ENCODE measurements around the gene THOP1.

- TF ChIP-seq CTCF (IDR thresholded peaks at IDR 0.05; ENCODE audit: low read depth, low read length): no peak
- TF ChIP-seq POLR2A (IDR thresholded peaks at IDR 0.05; ENCODE audit: extremely low read depth, insufficient read length): no peak
These were observed 20.8 kb downstream of the THOP1 start for GRCh38 chr19:2805991-2806649.

Measured in NB4 (cell line).